Measurements from ENCODE around the gene ATPAF1. TPM values are rescaled to one million over a fixed set of nuclear protein-coding genes. Genes with fewer than 3 reads are reported as not detected.

ATPAF1 gene
- total and polyA plus RNA-seq, 9 of the 15 experiments (the other 6 are each of a cell fraction or from before 2014, with no cell fraction given) = 6.3 to 56.2 (median 27.4) TPM

DNA sequence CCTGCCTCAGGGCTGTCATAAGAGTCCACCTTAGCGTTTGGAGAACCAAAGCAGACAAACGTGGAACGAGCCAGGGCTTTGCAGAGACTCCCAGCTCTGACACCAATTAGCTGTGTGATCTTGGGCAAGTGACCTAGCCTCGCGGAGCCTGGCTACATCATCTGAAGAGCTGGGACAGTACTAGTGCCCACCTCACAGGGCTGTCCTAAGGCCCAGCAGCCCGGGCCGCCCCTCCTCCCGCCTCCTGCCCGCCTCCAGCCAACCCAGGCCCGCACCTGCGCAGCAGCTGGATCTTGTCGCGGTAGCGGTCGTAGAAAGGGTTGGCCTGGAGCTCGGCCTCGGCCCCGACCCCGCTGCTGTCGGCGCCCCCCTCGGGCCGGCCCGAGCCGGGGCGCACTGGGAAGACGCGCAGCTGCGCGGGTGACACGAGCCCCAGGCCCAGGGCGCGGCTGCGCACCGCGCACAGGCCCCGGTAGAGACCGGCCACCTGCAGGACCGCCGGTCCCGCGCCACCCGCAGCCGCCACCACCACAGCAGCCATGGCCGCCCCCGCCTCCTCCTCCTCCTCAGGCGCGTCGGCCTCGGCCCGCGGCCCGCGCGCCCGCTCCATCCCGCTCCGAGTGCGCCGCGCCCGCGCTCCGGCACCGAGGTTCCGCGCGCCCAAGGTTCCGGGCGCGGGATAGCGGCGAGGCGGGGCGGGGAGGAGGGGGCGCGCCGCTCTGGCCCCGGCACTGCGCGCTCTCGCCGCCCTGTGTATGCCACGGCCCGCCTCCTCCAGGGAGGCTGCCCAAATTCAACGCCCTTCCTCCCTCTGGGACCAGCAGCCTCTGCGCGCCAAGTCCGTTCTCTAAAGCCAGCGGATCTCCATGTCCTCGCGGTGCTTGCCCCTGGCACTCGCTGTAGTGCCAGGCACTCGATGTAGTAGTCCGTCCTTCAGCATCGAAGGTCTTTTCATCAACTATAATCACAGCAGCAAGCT, at the start of gene ATPAF1 (continued):
- TF ChIP-seq REST (IDR thresholded peaks at IDR 0.05; ENCODE audit: borderline replicate concordance) (peak; percentile 15; the same call in 1 of the 2 replicates), REST (CRISPR knock-in tag; IDR thresholded peaks at IDR 0.05; ENCODE audit: low read depth) (no peak), ZC3H11A (IDR thresholded peaks at IDR 0.05; ENCODE audit: low read depth, low read length) (peak; percentile 87; the same call in 1 of the 2 replicates), CBFA2T3 (IDR thresholded peaks at IDR 0.05) (no peak), ZBTB7A (IDR thresholded peaks at IDR 0.05; ENCODE audit: borderline replicate concordance, control insufficient read depth, low read depth, low read length) (peak; percentile 56; the same call in 1 of the 2 replicates), SREBF1 (IDR thresholded peaks at IDR 0.05; ENCODE audit: borderline replicate concordance, low read depth, low read length) (no peak), SMAD4 (CRISPR knock-in tag; conservative IDR thresholded peaks at IDR 0.05) (peak; percentile 68; the same call in 1 of the 2 replicates), HMGN3 (IDR thresholded peaks at IDR 0.05; ENCODE audit: borderline replicate concordance, extremely low read depth, insufficient read length, low read depth, low read length) (peak; percentile 77), TSC22D4 (tag; IDR thresholded peaks at IDR 0.05) (no peak), ZNF592 (IDR thresholded peaks at IDR 0.05) (0 out of 2 replicates have a peak, but pooled peaks have one; percentile 32), SIRT6 (IDR thresholded peaks at IDR 0.05; ENCODE audit: low read depth, low read length) (no peak)

All from K562 (cell line).